Kidney epithelial cell (primary cell): ENCODE results near the gene FCF1. TPM values are rescaled to one million over a fixed set of nuclear protein-coding genes. Genes with fewer than 3 reads are reported as not detected.

Experiments used
- DNase-seq: peaks from one replicate; pipeline ENCODE4 v3.0.0-alpha.2; 2010; ENCODE audit warnings: low read depth
- H3K27me3 ChIP-seq: 2 replicates; pipeline ENCODE4 v1.6.0; 2011; ENCODE audit warnings: low read length; ENCODE audit not compliant: control insufficient read depth, insufficient read depth
- H3K36me3 ChIP-seq: 2 replicates; pipeline ENCODE4 v1.5.1; 2011; ENCODE audit warnings: low read length; ENCODE audit not compliant: control insufficient read depth, insufficient read depth
- H3K4me3 ChIP-seq: 2 replicates; pipeline ENCODE4 v1.5.1; 2011; ENCODE audit warnings: low read depth, mild to moderate bottlenecking, control low read depth, low read length
- total RNA-seq: library from RNA; depleted of rRNA; stranded (reverse); fragments of >200 nt; gene quantifications from 2 replicates; pipeline ENCODE4 v1.2.3, GENCODE V29; 2015
- TF ChIP-seq, protein P1 (sequence below): IDR thresholded peaks from 2 replicates; pipeline ENCODE4 v1.5.1; 2011; ENCODE audit warnings: mild to moderate bottlenecking, moderate library complexity, low read length, control low read depth, inconsistent platforms; ENCODE audit not compliant: insufficient read depth, poor library complexity, severe bottlenecking

FCF1 gene
- total RNA-seq, 1 donor from 2014 or later: 45.4 TPM

DNA sequence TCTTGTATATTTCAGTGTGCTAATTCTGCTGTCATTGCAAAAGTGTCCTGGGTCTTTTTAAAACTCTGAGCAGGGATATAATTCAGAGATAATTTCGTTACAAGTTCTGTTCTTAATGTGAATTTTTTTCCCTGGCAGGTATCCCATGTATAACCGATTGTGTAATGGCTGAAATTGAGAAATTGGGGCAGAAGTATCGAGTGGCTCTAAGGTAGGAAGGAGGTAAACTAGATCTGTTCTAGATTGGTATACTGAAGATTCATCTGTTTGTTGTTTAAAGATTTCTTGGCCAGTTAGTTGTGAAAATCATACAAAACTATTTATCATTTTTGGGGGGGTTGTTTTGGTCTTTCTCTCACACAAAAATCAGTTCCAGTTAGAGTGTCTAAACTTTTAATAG lies 10.2 kb downstream of the FCF1 start:
- Histone ChIP-seq H3K4me3 (no peak overlapping the region), H3K27me3 (no peaks in the 10 kb centered on the region), H3K36me3 (no peaks in the 10 kb centered on the region)
- TF ChIP-seq, protein P1, sequence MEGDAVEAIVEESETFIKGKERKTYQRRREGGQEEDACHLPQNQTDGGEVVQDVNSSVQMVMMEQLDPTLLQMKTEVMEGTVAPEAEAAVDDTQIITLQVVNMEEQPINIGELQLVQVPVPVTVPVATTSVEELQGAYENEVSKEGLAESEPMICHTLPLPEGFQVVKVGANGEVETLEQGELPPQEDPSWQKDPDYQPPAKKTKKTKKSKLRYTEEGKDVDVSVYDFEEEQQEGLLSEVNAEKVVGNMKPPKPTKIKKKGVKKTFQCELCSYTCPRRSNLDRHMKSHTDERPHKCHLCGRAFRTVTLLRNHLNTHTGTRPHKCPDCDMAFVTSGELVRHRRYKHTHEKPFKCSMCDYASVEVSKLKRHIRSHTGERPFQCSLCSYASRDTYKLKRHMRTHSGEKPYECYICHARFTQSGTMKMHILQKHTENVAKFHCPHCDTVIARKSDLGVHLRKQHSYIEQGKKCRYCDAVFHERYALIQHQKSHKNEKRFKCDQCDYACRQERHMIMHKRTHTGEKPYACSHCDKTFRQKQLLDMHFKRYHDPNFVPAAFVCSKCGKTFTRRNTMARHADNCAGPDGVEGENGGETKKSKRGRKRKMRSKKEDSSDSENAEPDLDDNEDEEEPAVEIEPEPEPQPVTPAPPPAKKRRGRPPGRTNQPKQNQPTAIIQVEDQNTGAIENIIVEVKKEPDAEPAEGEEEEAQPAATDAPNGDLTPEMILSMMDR: no peak
- DNase-seq: no peak

DNA sequence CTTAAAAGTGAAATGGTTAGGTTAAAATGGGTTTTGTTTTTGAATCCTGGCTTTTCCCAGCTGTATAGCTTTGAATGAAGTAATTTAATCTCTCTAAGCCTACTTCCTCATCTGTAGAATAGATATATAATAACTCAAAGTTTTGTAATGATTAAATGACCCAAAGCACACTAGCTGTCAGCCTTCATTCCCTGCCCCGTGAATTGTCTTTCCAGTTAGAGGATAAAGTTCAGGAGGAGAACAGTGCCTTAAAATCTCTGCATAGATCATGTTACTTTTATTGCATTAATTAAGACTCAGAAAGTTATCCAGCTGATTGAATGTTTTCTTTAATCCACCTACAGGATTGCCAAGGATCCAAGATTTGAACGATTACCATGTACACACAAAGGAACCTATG lies 19.4 kb downstream of the FCF1 start:
- Histone ChIP-seq H3K36me3 (peaks cover 3% of the 10 kb centered on the region), H3K4me3 (no peak overlapping the region), H3K27me3 (no peaks in the 10 kb centered on the region)
- TF ChIP-seq, protein P1: no peak
- no peak for DNase-seq

DNA sequence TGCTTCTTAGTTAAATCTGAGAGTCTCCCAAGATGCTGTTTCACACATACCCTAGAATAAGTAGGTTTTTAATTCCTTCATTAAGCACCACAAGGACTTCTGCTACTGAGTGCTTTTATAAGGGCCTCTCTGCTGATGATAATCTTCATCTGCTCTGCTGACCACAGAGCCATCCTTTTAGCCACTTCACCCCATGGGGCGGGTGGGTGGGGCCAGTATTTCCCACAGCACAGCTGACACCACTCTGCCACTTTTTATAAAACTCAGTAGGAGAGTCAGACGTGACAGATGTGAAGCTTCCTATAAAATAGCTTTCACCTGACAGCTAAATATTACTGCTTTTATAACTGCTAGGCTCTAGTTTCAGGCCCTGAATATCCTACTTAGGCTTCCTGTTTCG lies 20.3 kb downstream of the FCF1 start:
- DNase-seq: no peak
- TF ChIP-seq, protein P1: no peak
- no peak overlapping the region for H3K4me3 ChIP-seq
- no peaks in the 10 kb centered on the region for H3K27me3 ChIP-seq
- H3K36me3 ChIP-seq: peaks cover 3% of the 10 kb centered on the region

DNA sequence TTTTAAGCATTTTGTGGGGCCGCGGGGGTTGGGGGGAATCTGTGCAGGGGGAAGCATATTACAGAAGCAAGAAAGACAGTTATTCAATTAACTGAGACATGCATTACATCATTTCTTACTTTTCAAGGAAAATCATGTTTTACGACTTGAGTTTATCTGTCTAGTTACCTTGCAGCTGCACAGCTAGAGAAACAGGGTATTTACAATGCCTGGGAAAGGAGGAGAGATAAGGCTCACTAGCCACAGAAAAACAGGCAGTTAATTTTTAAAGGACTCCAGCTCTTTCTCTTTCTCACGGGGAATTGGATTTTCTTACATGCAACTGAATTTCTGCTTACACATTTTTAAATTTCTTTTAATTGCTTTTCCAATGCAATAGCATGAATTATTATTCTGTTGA lies 22.2 kb downstream of the FCF1 start:
- TF ChIP-seq, protein P1: no peak
- no peak for DNase-seq
- Histone ChIP-seq H3K4me3 (no peak overlapping the region), H3K27me3 (no peaks in the 10 kb centered on the region), H3K36me3 (peaks cover 3% of the 10 kb centered on the region)

DNA sequence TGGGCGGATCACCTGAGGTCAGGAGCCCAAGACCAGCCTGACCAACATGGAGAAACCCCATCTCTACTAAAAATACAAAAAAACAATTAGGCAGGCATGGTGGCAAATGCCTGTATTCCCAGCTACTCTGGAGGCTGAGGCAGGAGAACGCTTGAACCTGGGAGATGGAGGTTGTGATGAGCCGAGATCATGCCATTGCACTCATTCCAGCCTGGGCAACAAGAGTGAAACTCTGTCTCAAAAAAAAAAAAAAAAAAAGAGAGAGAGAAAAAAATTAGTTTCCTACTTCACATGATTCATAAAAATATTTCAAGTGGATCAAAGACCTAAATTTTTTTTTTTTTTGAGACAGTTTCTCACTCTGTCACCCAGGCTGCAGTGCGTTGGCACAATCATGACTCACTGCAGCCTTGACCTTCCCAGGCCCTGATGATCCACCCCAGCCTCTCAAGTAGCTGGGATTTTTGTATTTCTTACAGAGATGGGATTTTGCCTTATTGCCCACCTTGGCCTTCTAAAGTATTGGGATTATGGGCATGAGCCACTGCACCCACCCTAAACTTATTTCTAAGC lies 24.9 kb downstream of the FCF1 start:
- no peaks in the 10 kb centered on the region for H3K36me3 ChIP-seq
- no peak for DNase-seq

More for the DNA sequence above, 24.9 kb downstream of the FCF1 start:
- Histone ChIP-seq H3K4me3 (no peak overlapping the region), H3K27me3 (no peaks in the 10 kb centered on the region)
- TF ChIP-seq, protein P1: no peak
